WTC11 (cell line): Measurements from ENCODE around the gene MTFR2. TPM values are rescaled to one million over a fixed set of nuclear protein-coding genes. Genes with fewer than 3 reads are reported as not detected.

ENCODE experiments used
- ATAC-seq: fragments of 200-7000 bp; cut with Tn5 transposase; 2 replicates; pipeline ENCODE4 v1.10.0; 2021; ENCODE audit warnings: mild to moderate bottlenecking, moderate library complexity
- CTCF ChIA-PET: fragments of 300-600 bp; sonication (Branson Sonifier 250); formaldehyde crosslinking; loops from one replicate; lab custom pipeline; 2021; ENCODE audit warnings: antibody characterized with exemption; lab: Charles Lee
- POLR2A ChIA-PET: fragments of 350-600 bp; sonication (Branson Sonifier 250); formaldehyde crosslinking; loops from one replicate; lab custom pipeline; 2021; ENCODE audit warnings: antibody characterized with exemption; lab: Charles Lee
- DNase-seq: peaks from one replicate; pipeline ENCODE4 v3.0.0; 2021; ENCODE audit warnings: low spot score
- H3K27ac Mint-ChIP-seq: 2 replicates; pipeline ENCODE4 v1.8.0; 2021; ENCODE audit warnings: mixed read lengths
- H3K27me3 Mint-ChIP-seq: 2 replicates; pipeline ENCODE4 v1.8.0; 2021; ENCODE audit warnings: low read depth, mild to moderate bottlenecking, moderate library complexity, mixed read lengths
- H3K36me3 Mint-ChIP-seq: 2 replicates; pipeline ENCODE4 v1.8.0; 2021; ENCODE audit warnings: mixed read lengths
- H3K4me1 Mint-ChIP-seq: 2 replicates; pipeline ENCODE4 v1.8.0; 2022; ENCODE audit warnings: mixed read lengths
- H3K4me3 Mint-ChIP-seq: 2 replicates; pipeline ENCODE4 v1.8.0; 2021; ENCODE audit warnings: mild to moderate bottlenecking, moderate library complexity, mixed read lengths
- H3K9me3 Mint-ChIP-seq: 2 replicates; pipeline ENCODE4 v1.8.0; 2021; ENCODE audit warnings: mixed read lengths
- ELF4 ChIP-seq: sonication (generic); formaldehyde crosslinking; IDR thresholded peaks from 2 replicates; pipeline ENCODE4 v1.8.1; 2022; ENCODE audit warnings: low read depth, mild to moderate bottlenecking, moderate library complexity, missing genetic modification reagents
- ETV6 ChIP-seq: sonication (generic); formaldehyde crosslinking; IDR thresholded peaks from 2 replicates; pipeline ENCODE4 v1.8.1; 2022; ENCODE audit warnings: mild to moderate bottlenecking, missing genetic modification reagents
- FOXJ3 ChIP-seq: sonication (generic); formaldehyde crosslinking; IDR thresholded peaks from 2 replicates; pipeline ENCODE4 v1.9.0; 2021; ENCODE audit warnings: missing genetic modification reagents, mild to moderate bottlenecking, borderline replicate concordance
- GTF2I ChIP-seq: fragments of 250-450 bp; sonication (Bioruptor Pico); conservative IDR thresholded peaks from 2 replicates; pipeline ENCODE4 v1.4.0; 2021; ENCODE audit warnings: mild to moderate bottlenecking
- HMGA2 ChIP-seq: fragments of 250-450 bp; sonication (Bioruptor Pico); IDR thresholded peaks from 2 replicates; pipeline ENCODE4 v1.4.0; 2021; ENCODE audit warnings: mild to moderate bottlenecking, moderate library complexity
- JAZF1 ChIP-seq: fragments of 250-450 bp; sonication (Bioruptor Pico); IDR thresholded peaks from 2 replicates; pipeline ENCODE4 v1.9.0; 2021; ENCODE audit warnings: moderate library complexity, mild to moderate bottlenecking, inconsistent platforms
- KAT7 ChIP-seq: sonication (generic); formaldehyde crosslinking; IDR thresholded peaks from 2 replicates; pipeline ENCODE4 v1.8.1; 2023; ENCODE audit warnings: missing genetic modification reagents, mild to moderate bottlenecking, borderline replicate concordance
- NFATC4 ChIP-seq: fragments of 250-450 bp; sonication (Bioruptor Pico); IDR thresholded peaks from 2 replicates; pipeline ENCODE4 v1.9.0; 2021; ENCODE audit warnings: mild to moderate bottlenecking
- NR2C2 ChIP-seq: sonication (generic); formaldehyde crosslinking; IDR thresholded peaks from 2 replicates; pipeline ENCODE4 v1.8.0; 2022; ENCODE audit warnings: mild to moderate bottlenecking, missing genetic modification reagents
- SMAD4 ChIP-seq: sonication (generic); formaldehyde crosslinking; IDR thresholded peaks from 2 replicates; pipeline ENCODE4 v1.8.0; 2022; ENCODE audit warnings: mild to moderate bottlenecking, missing genetic modification reagents
- TEAD1 ChIP-seq: sonication (generic); formaldehyde crosslinking; IDR thresholded peaks from 2 replicates; pipeline ENCODE4 v1.8.0; 2022; ENCODE audit warnings: mild to moderate bottlenecking, missing genetic modification reagents
- total RNA-seq: library from RNA; stranded (reverse); gene quantifications from 3 replicates; pipeline ENCODE4 v1.2.3, GENCODE V29; 2021
- TF ChIP-seq, protein P1 (sequence below): fragments of 250-450 bp; sonication (Bioruptor Pico); IDR thresholded peaks from 2 replicates; pipeline ENCODE4 v1.8.0; 2021; ENCODE audit warnings: mild to moderate bottlenecking
- TF ChIP-seq, protein P2 (sequence below): sonication (generic); formaldehyde crosslinking; IDR thresholded peaks from 2 replicates; pipeline ENCODE4 v1.8.0; 2022; ENCODE audit warnings: mild to moderate bottlenecking, missing genetic modification reagents
- TF ChIP-seq, protein P3 (sequence below): sonication (generic); formaldehyde crosslinking; IDR thresholded peaks from 2 replicates; pipeline ENCODE4 v1.8.0; 2022; ENCODE audit warnings: missing genetic modification reagents
- TF ChIP-seq, protein P4 (sequence below): sonication (generic); formaldehyde crosslinking; IDR thresholded peaks from 2 replicates; pipeline ENCODE4 v1.8.0; 2022; ENCODE audit warnings: mild to moderate bottlenecking, missing genetic modification reagents
- TF ChIP-seq, protein P5 (sequence below): fragments of 250-450 bp; sonication (Bioruptor Pico); IDR thresholded peaks from 2 replicates; pipeline ENCODE4 v2.1.2; 2022; ENCODE audit warnings: mild to moderate bottlenecking, moderate library complexity
- TF ChIP-seq, protein P6 (sequence below): sonication (generic); formaldehyde crosslinking; IDR thresholded peaks from 2 replicates; pipeline ENCODE4 v1.8.1; 2023; ENCODE audit warnings: mild to moderate bottlenecking, missing genetic modification reagents, borderline replicate concordance
- TF ChIP-seq, protein P7 (sequence below): fragments of 250-450 bp; sonication (Bioruptor Pico); conservative IDR thresholded peaks from 2 replicates; pipeline ENCODE4 v1.9.0; 2021; ENCODE audit warnings: mild to moderate bottlenecking
- TF ChIP-seq, protein P8 (sequence below): sonication (generic); formaldehyde crosslinking; IDR thresholded peaks from 2 replicates; pipeline ENCODE4 v1.8.1; 2022; ENCODE audit warnings: low read depth, missing genetic modification reagents, borderline replicate concordance

The MTFR2 gene
- total RNA-seq, 1 experiment from 2014 or later: 8.5 TPM

DNA sequence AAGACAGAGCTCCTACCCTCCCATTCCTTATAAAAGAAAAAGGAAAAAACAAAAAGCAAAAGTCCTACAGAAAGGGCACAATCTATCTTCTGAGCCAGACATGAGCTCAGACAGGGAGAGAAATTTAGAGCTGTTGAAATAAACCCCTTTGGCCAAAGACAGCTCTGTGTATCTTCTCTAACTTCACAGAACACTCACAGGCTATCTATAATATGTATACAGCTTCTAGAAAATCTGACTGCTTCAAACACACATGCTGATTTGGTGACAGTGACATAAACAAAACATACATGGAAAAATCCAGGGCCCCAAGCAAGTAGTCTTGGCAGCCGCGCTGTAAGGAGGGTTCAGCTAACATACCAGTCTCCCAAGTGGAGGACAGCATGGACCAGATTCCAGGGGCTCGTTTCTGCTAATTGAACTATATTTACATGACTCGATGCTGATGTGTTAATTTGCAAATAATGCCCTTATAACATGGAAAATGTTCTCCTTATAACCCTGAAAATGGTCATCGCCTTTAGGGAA, 37.0 kb downstream of the MTFR2 start:
- Mint-ChIP-seq H3K4me1 (no peaks in the 10 kb centered on the region), H3K27me3 (no peaks in the 10 kb centered on the region), H3K27ac (no peak overlapping the region), H3K9me3 (no peaks in the 10 kb centered on the region), H3K4me3 (no peak overlapping the region), H3K36me3 (no peaks in the 10 kb centered on the region)
- TF ChIP-seq, protein P1, sequence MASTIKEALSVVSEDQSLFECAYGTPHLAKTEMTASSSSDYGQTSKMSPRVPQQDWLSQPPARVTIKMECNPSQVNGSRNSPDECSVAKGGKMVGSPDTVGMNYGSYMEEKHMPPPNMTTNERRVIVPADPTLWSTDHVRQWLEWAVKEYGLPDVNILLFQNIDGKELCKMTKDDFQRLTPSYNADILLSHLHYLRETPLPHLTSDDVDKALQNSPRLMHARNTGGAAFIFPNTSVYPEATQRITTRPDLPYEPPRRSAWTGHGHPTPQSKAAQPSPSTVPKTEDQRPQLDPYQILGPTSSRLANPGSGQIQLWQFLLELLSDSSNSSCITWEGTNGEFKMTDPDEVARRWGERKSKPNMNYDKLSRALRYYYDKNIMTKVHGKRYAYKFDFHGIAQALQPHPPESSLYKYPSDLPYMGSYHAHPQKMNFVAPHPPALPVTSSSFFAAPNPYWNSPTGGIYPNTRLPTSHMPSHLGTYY: no peak
- TF ChIP-seq, protein P2, sequence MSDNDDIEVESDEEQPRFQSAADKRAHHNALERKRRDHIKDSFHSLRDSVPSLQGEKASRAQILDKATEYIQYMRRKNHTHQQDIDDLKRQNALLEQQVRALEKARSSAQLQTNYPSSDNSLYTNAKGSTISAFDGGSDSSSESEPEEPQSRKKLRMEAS (CRISPR knock-in tag): no peak
- TF ChIP-seq ETV6 (CRISPR knock-in tag) (no peak), FOXJ3 (no peak), ELF4 (CRISPR knock-in tag) (no peak), HMGA2 (no peak), GTF2I (CRISPR knock-in tag) (no peak), SMAD4 (CRISPR knock-in tag) (no peak), KAT7 (CRISPR knock-in tag) (no peak), NR2C2 (CRISPR knock-in tag) (no peak)
- TF ChIP-seq, protein P3, sequence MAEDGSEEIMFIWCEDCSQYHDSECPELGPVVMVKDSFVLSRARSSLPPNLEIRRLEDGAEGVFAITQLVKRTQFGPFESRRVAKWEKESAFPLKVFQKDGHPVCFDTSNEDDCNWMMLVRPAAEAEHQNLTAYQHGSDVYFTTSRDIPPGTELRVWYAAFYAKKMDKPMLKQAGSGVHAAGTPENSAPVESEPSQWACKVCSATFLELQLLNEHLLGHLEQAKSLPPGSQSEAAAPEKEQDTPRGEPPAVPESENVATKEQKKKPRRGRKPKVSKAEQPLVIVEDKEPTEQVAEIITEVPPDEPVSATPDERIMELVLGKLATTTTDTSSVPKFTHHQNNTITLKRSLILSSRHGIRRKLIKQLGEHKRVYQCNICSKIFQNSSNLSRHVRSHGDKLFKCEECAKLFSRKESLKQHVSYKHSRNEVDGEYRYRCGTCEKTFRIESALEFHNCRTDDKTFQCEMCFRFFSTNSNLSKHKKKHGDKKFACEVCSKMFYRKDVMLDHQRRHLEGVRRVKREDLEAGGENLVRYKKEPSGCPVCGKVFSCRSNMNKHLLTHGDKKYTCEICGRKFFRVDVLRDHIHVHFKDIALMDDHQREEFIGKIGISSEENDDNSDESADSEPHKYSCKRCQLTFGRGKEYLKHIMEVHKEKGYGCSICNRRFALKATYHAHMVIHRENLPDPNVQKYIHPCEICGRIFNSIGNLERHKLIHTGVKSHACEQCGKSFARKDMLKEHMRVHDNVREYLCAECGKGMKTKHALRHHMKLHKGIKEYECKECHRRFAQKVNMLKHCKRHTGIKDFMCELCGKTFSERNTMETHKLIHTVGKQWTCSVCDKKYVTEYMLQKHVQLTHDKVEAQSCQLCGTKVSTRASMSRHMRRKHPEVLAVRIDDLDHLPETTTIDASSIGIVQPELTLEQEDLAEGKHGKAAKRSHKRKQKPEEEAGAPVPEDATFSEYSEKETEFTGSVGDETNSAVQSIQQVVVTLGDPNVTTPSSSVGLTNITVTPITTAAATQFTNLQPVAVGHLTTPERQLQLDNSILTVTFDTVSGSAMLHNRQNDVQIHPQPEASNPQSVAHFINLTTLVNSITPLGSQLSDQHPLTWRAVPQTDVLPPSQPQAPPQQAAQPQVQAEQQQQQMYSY (CRISPR knock-in tag): no peak
- TF ChIP-seq, protein P4, sequence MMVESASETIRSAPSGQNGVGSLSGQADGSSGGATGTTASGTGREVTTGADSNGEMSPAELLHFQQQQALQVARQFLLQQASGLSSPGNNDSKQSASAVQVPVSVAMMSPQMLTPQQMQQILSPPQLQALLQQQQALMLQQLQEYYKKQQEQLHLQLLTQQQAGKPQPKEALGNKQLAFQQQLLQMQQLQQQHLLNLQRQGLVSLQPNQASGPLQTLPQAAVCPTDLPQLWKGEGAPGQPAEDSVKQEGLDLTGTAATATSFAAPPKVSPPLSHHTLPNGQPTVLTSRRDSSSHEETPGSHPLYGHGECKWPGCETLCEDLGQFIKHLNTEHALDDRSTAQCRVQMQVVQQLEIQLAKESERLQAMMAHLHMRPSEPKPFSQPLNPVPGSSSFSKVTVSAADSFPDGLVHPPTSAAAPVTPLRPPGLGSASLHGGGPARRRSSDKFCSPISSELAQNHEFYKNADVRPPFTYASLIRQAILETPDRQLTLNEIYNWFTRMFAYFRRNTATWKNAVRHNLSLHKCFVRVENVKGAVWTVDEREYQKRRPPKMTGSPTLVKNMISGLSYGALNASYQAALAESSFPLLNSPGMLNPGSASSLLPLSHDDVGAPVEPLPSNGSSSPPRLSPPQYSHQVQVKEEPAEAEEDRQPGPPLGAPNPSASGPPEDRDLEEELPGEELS (CRISPR knock-in tag): no peak
- TF ChIP-seq, protein P5, sequence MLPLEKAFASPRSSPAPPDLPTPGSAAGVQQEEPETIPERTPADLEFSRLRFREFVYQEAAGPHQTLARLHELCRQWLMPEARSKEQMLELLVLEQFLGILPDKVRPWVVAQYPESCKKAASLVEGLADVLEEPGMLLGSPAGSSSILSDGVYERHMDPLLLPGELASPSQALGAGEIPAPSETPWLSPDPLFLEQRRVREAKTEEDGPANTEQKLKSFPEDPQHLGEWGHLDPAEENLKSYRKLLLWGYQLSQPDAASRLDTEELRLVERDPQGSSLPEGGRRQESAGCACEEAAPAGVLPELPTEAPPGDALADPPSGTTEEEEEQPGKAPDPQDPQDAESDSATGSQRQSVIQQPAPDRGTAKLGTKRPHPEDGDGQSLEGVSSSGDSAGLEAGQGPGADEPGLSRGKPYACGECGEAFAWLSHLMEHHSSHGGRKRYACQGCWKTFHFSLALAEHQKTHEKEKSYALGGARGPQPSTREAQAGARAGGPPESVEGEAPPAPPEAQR (CRISPR knock-in tag): no peak
- DNase-seq: no peak
- ChIA-PET CTCF (interaction anchor here (0.9 to 1.8 kb wide), 2 partner anchors 303 to 470 kb away, joined by 3 to 7 read pairs; no protein-coding TSS in a partner anchor), POLR2A (no interaction called here)
- no peak for ATAC-seq

DNA sequence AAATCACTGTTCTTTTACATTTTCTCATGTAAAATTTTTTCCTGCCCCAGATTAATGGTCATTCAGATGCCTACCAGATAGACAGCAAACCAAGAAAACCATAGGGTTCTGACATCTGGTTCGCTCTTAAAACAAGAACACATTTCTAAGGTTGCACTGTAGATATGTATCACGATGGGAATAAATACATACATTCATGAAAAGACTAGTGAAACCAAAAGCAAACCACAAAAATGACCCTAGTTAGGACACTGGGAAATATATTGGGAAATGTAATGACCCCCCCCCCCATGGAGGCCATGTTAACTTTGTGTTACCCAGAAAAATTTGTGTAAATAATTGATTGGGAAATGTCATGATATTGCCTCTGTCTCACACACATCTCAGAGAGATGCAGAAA, 37.5 kb downstream of the MTFR2 start:
- no peak for ATAC-seq
- no peaks in the 10 kb centered on the region for H3K4me1 Mint-ChIP-seq
- ChIA-PET POLR2A (no interaction called here), CTCF (interaction anchor here (0.9 to 1.8 kb wide), 3 partner anchors 10 to 469 kb away, joined by 3 to 7 read pairs (median 3); no protein-coding TSS in a partner anchor)
- H3K36me3 Mint-ChIP-seq: no peaks in the 10 kb centered on the region
- H3K4me3 Mint-ChIP-seq: no peak overlapping the region
- DNase-seq: no peak
- no peak overlapping the region for H3K27ac Mint-ChIP-seq
- H3K27me3 Mint-ChIP-seq: no peaks in the 10 kb centered on the region
- H3K9me3 Mint-ChIP-seq: no peaks in the 10 kb centered on the region; the same call in 1 of the 2 replicates
- TF ChIP-seq NFATC4 (CRISPR knock-in tag) (no peak), FOXJ3 (no peak), TEAD1 (CRISPR knock-in tag) (no peak), JAZF1 (no peak)
- TF ChIP-seq, protein P6, sequence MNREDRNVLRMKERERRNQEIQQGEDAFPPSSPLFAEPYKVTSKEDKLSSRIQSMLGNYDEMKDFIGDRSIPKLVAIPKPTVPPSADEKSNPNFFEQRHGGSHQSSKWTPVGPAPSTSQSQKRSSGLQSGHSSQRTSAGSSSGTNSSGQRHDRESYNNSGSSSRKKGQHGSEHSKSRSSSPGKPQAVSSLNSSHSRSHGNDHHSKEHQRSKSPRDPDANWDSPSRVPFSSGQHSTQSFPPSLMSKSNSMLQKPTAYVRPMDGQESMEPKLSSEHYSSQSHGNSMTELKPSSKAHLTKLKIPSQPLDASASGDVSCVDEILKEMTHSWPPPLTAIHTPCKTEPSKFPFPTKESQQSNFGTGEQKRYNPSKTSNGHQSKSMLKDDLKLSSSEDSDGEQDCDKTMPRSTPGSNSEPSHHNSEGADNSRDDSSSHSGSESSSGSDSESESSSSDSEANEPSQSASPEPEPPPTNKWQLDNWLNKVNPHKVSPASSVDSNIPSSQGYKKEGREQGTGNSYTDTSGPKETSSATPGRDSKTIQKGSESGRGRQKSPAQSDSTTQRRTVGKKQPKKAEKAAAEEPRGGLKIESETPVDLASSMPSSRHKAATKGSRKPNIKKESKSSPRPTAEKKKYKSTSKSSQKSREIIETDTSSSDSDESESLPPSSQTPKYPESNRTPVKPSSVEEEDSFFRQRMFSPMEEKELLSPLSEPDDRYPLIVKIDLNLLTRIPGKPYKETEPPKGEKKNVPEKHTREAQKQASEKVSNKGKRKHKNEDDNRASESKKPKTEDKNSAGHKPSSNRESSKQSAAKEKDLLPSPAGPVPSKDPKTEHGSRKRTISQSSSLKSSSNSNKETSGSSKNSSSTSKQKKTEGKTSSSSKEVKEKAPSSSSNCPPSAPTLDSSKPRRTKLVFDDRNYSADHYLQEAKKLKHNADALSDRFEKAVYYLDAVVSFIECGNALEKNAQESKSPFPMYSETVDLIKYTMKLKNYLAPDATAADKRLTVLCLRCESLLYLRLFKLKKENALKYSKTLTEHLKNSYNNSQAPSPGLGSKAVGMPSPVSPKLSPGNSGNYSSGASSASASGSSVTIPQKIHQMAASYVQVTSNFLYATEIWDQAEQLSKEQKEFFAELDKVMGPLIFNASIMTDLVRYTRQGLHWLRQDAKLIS (CRISPR knock-in tag): no peak
- TF ChIP-seq, protein P7, sequence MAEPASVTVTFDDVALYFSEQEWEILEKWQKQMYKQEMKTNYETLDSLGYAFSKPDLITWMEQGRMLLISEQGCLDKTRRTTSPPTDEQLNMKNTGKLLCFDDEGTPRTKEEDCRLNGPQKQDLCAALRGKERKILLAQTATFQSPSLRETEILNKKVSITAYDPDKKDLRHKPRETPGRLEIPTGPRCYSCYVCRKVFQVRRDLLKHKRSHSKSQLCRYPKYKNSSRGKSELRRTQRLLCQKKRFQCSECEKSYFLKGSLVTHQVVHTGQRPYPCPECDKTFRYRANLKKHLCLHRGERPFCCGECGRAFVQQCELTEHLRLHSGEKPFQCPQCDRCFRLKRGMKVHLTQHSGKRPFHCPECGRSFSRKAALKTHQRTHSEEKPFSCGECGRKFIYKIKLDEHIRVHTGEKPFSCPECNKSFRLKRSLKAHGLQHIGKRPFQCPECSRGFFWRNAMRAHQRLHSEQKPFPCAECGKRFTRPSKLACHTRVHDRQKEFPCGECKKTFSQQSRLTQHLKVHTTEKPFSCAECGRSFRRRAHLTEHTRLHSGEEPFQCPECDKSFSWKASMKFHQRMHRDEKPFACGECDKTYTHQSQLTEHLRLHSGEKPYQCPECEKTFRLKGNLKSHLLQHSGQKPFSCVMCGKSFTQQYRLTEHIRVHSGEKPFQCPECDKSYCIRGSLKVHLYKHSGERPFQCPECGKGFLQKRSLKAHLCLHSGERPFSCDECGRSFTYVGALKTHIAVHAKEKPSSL (CRISPR knock-in tag): no peak
- TF ChIP-seq, protein P8, sequence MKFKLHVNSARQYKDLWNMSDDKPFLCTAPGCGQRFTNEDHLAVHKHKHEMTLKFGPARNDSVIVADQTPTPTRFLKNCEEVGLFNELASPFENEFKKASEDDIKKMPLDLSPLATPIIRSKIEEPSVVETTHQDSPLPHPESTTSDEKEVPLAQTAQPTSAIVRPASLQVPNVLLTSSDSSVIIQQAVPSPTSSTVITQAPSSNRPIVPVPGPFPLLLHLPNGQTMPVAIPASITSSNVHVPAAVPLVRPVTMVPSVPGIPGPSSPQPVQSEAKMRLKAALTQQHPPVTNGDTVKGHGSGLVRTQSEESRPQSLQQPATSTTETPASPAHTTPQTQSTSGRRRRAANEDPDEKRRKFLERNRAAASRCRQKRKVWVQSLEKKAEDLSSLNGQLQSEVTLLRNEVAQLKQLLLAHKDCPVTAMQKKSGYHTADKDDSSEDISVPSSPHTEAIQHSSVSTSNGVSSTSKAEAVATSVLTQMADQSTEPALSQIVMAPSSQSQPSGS (CRISPR knock-in tag): no peak
